Activated T-helper 9 cell treated with anti-CD3 and anti-CD28 coated beads, Interleukin-2, amount 50 U/mL, for 16 hours (primary cell): ENCODE measurements around the gene NTN1.
A peak's percentile ranks its signal among the peaks of the same experiment; 100 is the strongest.

Experiments
- DNase-seq: peaks from one replicate; pipeline ENCODE4 v3.0.0-alpha.2; 2020; ENCODE audit warnings: low read depth

Gene NTN1

DNA sequence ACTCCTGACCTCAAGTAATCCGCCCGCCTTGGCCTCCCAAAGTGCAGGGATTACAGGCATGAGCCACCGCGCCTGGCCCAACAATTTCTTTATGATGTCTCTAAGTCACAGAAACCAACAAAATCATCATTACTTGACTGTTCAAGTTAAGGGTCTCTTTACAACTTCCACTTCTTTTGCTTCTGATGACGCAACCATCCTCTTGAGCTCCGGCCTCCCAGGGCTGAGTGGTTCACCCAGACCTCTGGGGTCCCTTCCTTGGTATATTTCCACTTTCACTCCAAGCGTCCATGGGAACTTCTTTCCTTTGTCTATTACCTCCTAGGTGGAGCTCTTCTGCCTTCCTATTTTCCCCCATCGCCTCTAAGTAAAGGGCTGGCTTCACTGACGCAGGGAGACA is 253.7 kb downstream of the NTN1 start:
- no peak for DNase-seq

DNA sequence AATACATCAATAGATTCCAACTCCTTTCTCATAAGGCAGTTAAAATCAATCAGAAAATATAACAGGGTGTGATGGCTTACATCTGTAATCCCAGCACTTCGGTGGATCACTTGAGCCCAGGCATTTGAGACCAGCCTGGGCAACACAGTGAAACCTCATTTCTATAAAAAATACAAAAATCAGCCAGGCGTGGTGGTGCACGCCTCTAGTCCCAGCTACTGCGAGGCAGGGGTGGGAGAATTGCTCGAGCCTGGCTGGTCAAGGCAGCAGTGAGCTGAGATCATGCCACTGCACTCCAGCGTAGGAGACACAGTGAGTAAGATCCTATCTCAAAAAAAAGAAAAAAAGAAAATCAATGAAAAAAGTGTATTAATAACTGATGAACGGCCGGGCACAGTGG is 258.6 kb downstream of the NTN1 start:
- DNase-seq = no peak

DNA sequence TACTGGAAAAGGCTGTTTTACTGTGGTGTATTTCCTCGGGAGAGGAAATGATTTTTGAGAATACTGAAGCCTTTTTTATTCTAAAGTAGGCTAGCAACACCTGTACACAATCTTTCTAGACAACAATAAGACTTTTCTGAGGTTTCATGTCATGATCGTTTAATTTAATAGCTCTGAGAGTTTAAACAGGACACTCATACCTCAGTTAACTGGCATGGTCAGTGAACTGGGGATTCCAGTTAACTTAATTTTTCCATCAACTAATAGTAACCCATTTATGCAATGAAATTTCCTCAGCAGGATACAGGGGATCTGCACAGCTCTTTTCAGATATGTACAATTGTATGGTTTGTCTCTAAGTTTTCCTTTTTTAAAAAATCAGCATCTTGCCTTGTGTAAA is 262.6 kb downstream of the NTN1 start:
- no peak for DNase-seq

DNA sequence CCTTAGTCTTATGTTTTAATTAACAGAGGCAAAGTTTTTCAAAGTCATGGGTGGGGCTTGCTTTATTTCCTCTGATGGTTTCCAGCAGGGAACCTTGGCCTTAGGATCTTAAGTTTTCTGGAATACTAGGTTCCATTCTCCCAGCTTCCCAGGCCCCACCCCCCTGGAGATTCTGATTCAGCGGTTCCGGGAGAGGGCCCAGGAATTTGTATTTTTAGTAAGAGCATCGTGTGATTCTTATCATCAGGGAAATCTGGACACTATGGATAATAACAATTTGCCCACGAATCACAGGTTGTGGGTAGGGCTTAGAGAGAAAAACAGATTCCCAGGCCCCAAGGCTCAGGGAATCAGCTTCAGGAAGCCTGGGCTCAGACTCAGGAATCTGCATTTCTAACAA is 263.6 kb downstream of the NTN1 start:
- no peak for DNase-seq

DNA sequence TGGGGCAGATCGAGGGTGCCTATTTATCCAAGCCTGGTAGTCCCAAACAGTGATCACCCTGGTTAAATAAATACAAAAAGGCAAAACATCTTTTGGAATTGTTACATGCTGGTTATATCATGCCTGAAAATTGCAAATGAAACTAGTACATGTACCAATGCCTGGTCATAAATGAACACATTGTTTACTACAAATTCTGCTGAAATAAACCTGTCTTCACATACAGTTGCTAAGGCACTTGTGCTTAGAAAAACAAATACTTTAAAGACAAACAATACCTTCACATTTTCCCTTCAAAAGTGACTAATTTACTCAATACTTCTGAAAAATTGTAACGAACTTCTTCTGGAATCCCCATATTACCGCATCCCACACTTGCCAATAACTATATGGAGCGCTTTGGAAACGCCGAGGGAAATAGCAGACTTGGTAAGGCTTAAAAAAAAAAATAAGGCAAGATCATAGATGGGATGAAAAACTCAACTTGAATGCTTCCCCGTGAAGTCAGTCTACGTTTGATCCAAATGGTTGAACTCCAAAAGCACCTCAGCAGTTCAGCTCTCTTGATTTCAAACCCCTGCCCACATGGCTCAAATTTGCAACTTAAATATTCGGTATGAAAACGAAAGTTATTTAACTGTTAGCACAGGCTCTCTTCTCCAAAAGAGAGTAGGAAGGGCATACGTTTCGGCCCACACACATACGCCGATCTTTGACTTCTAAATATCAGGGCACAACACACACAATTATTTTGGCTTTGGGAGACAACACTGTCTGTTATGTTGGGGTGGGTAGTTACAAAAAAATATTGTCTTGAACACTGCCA is 264.5 kb downstream of the NTN1 start:
- DNase-seq = no peak

DNA sequence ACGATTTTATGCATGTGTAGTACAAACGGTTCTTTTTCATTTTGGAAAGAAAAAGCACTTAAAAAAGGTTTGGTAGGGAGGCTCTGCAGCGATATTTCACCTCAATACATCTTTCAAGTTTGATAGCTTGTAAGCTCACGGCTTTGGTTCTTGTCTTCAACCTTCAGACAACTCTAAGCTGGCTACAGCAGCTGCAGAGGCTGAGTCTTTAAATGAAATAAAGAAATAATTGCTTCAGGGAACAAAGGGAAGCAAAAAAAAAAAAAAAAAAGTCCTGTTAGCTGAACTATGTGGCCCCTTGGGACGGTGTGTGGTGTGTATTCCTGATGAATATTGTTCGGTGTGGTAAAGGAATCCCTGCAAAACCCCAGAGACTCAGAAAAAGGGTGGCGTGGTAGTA is 265.1 kb downstream of the NTN1 start:
- no peak for DNase-seq

DNA sequence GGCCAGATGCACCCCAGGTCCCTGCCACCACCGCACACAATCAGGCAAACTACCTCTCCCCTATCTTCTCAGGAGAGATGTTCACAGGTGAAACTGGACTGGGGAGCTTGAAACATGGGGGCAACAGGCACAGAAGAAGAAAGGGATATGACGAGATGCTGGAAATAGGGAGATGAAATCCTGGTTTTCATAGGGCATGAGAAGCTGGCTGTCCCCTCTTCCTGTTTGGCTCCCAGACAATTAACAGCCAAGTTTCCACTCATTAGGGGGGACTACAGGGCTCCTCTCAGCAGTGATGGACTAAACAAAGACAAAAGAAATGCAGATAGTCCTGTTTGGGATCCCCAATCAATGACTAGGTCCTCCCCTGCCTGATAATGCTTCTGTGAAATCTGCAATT is 266.0 kb downstream of the NTN1 start:
- no peak for DNase-seq

DNA sequence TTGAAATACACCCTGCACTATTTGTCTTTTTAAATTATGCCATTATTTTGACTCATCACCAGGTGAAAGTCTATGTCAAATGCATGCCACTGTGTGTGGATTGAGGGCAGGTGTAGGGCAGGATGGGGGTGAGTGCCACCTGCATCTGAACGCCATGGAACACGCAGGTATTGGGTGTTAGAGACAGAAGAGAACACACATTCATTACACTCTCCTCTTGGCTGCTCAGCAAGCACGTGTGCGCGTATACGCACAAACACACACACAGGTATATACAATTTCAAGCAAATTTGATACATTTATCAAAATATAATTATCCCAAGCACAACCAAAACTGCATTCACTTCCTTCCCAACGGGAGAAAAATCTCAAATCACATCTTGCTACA is 268.9 kb downstream of the NTN1 start:
- DNase-seq = no peak

DNA sequence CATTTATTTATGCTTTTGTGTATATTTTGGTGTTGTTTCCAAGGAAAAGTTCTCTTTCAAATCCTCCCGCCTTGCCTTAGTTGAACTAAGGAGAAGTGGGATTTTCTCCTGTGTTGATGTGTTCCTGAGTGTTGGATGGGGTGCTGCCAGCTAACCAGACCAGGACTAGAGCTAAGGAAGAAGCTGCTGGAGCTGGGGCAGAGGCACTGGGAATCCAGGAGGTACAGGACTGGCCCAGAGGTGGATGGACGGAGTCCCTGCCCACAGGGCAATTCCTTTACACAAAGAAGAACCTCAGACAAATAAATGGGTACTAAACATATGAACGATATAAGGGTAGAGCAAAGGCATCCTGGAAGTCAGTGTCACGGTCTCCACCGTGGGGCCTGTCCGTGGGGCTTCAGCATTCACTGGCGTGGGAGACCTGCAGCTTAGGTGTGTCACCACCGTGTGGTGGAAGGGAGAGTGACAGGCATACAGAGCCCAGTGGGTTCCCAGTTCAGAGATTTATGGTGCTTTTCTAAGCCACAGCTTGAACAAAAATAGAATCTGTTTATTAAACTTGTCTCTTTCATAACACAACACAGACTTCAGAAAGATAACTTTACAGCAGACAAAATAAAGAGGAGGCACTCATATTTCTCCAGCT is 270.7 kb downstream of the NTN1 start:
- DNase-seq = peak; percentile 8

DNA sequence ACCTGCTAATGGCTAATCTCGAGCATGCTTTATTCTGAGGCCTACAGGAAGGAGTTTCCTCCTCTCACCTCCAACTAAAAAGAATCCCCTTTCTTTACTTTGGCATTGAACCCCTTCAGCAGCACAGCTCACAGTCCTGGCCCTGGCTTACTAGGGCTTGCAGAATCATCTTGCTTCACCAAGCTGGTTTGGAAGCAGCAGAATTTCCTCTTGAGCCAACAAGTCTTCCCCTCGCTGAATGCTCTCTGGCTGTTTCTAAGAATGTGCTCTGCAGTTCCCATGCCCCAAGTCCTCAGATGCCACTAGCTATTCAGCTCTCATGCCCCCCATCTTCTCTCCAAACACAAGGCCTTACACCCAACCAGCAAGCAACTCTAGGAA is 271.2 kb downstream of the NTN1 start:
- no peak for DNase-seq
